Measurements from ENCODE around the gene BANP. TPM values are rescaled to one million over a fixed set of nuclear protein-coding genes. Genes with fewer than 3 reads are reported as not detected.
"Not testable (repeated sequence)": the region's sequence is repeated elsewhere in the genome, so short reads cannot be mapped to it uniquely, and the experiment has no call there.

BANP gene
- total RNA-seq, 1 donor from 2014 or later: 44.9 TPM

GRCh38 chr16:88102597-88102996 lies 151.4 kb downstream of the BANP start:
- Mint-ChIP-seq H3K4me1 (no peaks in the 10 kb centered on the region), H3K27ac (no peak overlapping the region), H3K4me3 (no peak overlapping the region), H3K36me3 (ENCODE audit: low read depth) (no peaks in the 10 kb centered on the region), H3K9me3 (peaks cover 4% of the 10 kb centered on the region), H3K27me3 (peaks cover 6% of the 10 kb centered on the region)
- DNase-seq: no peak
- intact Hi-C loops (cut with micrococcal nuclease): no loop called here

GRCh38 chr16:88103011-88103410 lies 151.8 kb downstream of the BANP start:
- intact Hi-C loops (cut with micrococcal nuclease): no loop called here
- H3K9me3 Mint-ChIP-seq: peaks cover 4% of the 10 kb centered on the region
- no peak overlapping the region for H3K27ac Mint-ChIP-seq
- H3K27me3 Mint-ChIP-seq: peaks cover 6% of the 10 kb centered on the region
- H3K36me3 Mint-ChIP-seq (ENCODE audit: low read depth): no peaks in the 10 kb centered on the region
- no peaks in the 10 kb centered on the region for H3K4me1 Mint-ChIP-seq
- H3K4me3 Mint-ChIP-seq: no peak overlapping the region
- no peak for DNase-seq

- peaks cover 6% of the 10 kb centered on the region for H3K27me3 Mint-ChIP-seq
- H3K4me1 Mint-ChIP-seq: no peaks in the 10 kb centered on the region
- no peaks in the 10 kb centered on the region for H3K9me3 Mint-ChIP-seq
- intact Hi-C loops (cut with micrococcal nuclease): no loop called here
- no peak for DNase-seq
- no peaks in the 10 kb centered on the region for H3K36me3 Mint-ChIP-seq (ENCODE audit: low read depth)
- no peak overlapping the region for H3K4me3 Mint-ChIP-seq
- no peak overlapping the region for H3K27ac Mint-ChIP-seq
Observed at GRCh38 chr16:88103581-88104188, 152.5 kb downstream of the BANP start.

GRCh38 chr16:88104363-88104762 lies 153.1 kb downstream of the BANP start:
- intact Hi-C loops (cut with micrococcal nuclease); H3K27me3 Mint-ChIP-seq; H3K36me3 Mint-ChIP-seq (ENCODE audit: low read depth); DNase-seq; H3K27ac Mint-ChIP-seq; H3K4me1 Mint-ChIP-seq; H3K4me3 Mint-ChIP-seq; H3K9me3 Mint-ChIP-seq: not testable (repeated sequence)

- H3K4me1 Mint-ChIP-seq; H3K36me3 Mint-ChIP-seq (ENCODE audit: low read depth); H3K9me3 Mint-ChIP-seq; H3K4me3 Mint-ChIP-seq; H3K27me3 Mint-ChIP-seq; intact Hi-C loops (cut with micrococcal nuclease); H3K27ac Mint-ChIP-seq; DNase-seq: not testable (repeated sequence)
Observed at GRCh38 chr16:88105574-88106140, 154.4 kb downstream of the BANP start.

- intact Hi-C loops (cut with micrococcal nuclease); DNase-seq; H3K4me3 Mint-ChIP-seq; H3K27ac Mint-ChIP-seq; H3K27me3 Mint-ChIP-seq; H3K4me1 Mint-ChIP-seq; H3K36me3 Mint-ChIP-seq (ENCODE audit: low read depth); H3K9me3 Mint-ChIP-seq: not testable (repeated sequence)
Observed at GRCh38 chr16:88106566-88106965, 155.3 kb downstream of the BANP start.

GRCh38 chr16:88108762-88109161 lies 157.5 kb downstream of the BANP start:
- Mint-ChIP-seq H3K4me3 (no peak overlapping the region), H3K36me3 (ENCODE audit: low read depth) (no peaks in the 10 kb centered on the region), H3K27me3 (peaks cover 2% of the 10 kb centered on the region), H3K9me3 (no peaks in the 10 kb centered on the region), H3K4me1 (no peaks in the 10 kb centered on the region), H3K27ac (no peak overlapping the region)
- DNase-seq: no peak
- intact Hi-C loops (cut with micrococcal nuclease): no loop called here

- DNase-seq; H3K4me3 Mint-ChIP-seq; H3K27me3 Mint-ChIP-seq; H3K36me3 Mint-ChIP-seq (ENCODE audit: low read depth); H3K4me1 Mint-ChIP-seq; H3K27ac Mint-ChIP-seq; H3K9me3 Mint-ChIP-seq; intact Hi-C loops (cut with micrococcal nuclease): not testable (repeated sequence)
Observed at GRCh38 chr16:88109726-88110621, 158.7 kb downstream of the BANP start.

GRCh38 chr16:88110875-88111494 lies 159.8 kb downstream of the BANP start:
- H3K4me1 Mint-ChIP-seq; H3K27me3 Mint-ChIP-seq; H3K9me3 Mint-ChIP-seq; intact Hi-C loops (cut with micrococcal nuclease); DNase-seq; H3K27ac Mint-ChIP-seq; H3K36me3 Mint-ChIP-seq (ENCODE audit: low read depth); H3K4me3 Mint-ChIP-seq: not testable (repeated sequence)

- H3K4me1 Mint-ChIP-seq; H3K27me3 Mint-ChIP-seq; DNase-seq; H3K4me3 Mint-ChIP-seq; intact Hi-C loops (cut with micrococcal nuclease); H3K27ac Mint-ChIP-seq; H3K36me3 Mint-ChIP-seq (ENCODE audit: low read depth); H3K9me3 Mint-ChIP-seq: not testable (repeated sequence)
Observed at GRCh38 chr16:88111976-88112375, 160.7 kb downstream of the BANP start.

GRCh38 chr16:88113545-88114045 lies 162.4 kb downstream of the BANP start:
- no peaks in the 10 kb centered on the region for H3K9me3 Mint-ChIP-seq
- DNase-seq: no peak
- no peaks in the 10 kb centered on the region for H3K36me3 Mint-ChIP-seq (ENCODE audit: low read depth)
- intact Hi-C loops (cut with micrococcal nuclease): no loop called here
- no peaks in the 10 kb centered on the region for H3K4me1 Mint-ChIP-seq
- H3K4me3 Mint-ChIP-seq: no peak overlapping the region
- H3K27ac Mint-ChIP-seq: no peak overlapping the region
- peaks cover 2% of the 10 kb centered on the region for H3K27me3 Mint-ChIP-seq

- H3K4me3 Mint-ChIP-seq; intact Hi-C loops (cut with micrococcal nuclease); H3K9me3 Mint-ChIP-seq; H3K27me3 Mint-ChIP-seq; H3K4me1 Mint-ChIP-seq; H3K27ac Mint-ChIP-seq; H3K36me3 Mint-ChIP-seq (ENCODE audit: low read depth); DNase-seq: not testable (repeated sequence)
Observed at GRCh38 chr16:88114541-88115228, 163.5 kb downstream of the BANP start.

GRCh38 chr16:88116121-88116520 lies 164.9 kb downstream of the BANP start:
- H3K27me3 Mint-ChIP-seq: peaks cover 2% of the 10 kb centered on the region
- H3K9me3 Mint-ChIP-seq: no peaks in the 10 kb centered on the region
- intact Hi-C loops (cut with micrococcal nuclease): no loop called here
- no peaks in the 10 kb centered on the region for H3K4me1 Mint-ChIP-seq
- no peaks in the 10 kb centered on the region for H3K36me3 Mint-ChIP-seq (ENCODE audit: low read depth)
- no peak overlapping the region for H3K4me3 Mint-ChIP-seq
- H3K27ac Mint-ChIP-seq: no peak overlapping the region
- DNase-seq: no peak
